Measurements from ENCODE around the gene YTHDF2.

Gene YTHDF2

DNA sequence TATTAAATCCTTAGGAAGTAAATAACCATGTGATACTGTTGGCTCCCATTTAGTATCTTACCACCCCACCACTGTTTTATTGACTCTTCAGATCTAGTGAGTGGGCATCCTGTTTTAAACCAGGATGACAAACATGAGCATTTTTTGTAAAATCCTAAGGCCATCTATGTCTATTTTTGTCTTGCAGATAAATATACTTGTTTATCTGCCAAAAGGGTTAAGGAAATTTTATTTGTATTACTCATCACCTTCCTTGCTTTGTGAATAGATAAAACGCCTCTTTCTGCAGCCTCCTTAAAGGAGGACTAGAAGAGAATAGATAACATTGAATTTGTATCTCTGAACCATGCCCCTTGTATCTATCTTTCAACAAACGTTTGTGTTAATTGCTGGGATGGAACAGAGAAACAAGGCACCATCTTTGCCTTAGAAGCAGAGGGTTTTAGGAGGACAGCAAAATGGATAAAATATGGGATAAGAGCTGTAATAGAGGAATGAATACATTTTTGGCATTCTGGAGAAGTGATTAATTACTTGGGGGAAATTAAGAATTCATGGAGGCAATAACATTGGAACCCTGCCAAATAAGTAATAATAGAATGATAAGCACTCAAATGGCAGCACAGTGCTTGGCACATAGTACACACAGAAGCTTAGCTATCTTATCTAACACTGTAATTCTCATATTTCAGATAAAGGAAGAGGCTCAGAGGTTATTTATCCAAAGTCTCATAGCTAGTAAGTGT, 14.7 kb downstream of the YTHDF2 start:
- peak overlapping the region; percentile 15 for H3K27ac ChIP-seq (ENCODE audit: poor library complexity, severe bottlenecking)
- H3K4me3 ChIP-seq (ENCODE audit: severe bottlenecking), result no peak overlapping the region
- no peaks in the 10 kb centered on the region for H3K9me3 ChIP-seq (ENCODE audit: severe bottlenecking)
- no peaks in the 10 kb centered on the region for H3K27me3 ChIP-seq (ENCODE audit: insufficient read depth, poor library complexity, severe bottlenecking)
- peaks cover 69% of the 10 kb centered on the region for H3K36me3 ChIP-seq (ENCODE audit: low read depth)
- peaks cover 31% of the 10 kb centered on the region for H3K4me1 ChIP-seq (ENCODE audit: insufficient read depth, poor library complexity, severe bottlenecking)
- no peak for DNase-seq (ENCODE audit: low spot score)
- TF ChIP-seq, protein P1, sequence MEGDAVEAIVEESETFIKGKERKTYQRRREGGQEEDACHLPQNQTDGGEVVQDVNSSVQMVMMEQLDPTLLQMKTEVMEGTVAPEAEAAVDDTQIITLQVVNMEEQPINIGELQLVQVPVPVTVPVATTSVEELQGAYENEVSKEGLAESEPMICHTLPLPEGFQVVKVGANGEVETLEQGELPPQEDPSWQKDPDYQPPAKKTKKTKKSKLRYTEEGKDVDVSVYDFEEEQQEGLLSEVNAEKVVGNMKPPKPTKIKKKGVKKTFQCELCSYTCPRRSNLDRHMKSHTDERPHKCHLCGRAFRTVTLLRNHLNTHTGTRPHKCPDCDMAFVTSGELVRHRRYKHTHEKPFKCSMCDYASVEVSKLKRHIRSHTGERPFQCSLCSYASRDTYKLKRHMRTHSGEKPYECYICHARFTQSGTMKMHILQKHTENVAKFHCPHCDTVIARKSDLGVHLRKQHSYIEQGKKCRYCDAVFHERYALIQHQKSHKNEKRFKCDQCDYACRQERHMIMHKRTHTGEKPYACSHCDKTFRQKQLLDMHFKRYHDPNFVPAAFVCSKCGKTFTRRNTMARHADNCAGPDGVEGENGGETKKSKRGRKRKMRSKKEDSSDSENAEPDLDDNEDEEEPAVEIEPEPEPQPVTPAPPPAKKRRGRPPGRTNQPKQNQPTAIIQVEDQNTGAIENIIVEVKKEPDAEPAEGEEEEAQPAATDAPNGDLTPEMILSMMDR (IDR thresholded peaks at IDR 0.05; ENCODE audit: poor library complexity, severe bottlenecking), result no peak
- ATAC-seq (ENCODE audit: low read depth), result 0 out of 3 replicates have a peak, but pooled peaks have one; percentile 23

DNA sequence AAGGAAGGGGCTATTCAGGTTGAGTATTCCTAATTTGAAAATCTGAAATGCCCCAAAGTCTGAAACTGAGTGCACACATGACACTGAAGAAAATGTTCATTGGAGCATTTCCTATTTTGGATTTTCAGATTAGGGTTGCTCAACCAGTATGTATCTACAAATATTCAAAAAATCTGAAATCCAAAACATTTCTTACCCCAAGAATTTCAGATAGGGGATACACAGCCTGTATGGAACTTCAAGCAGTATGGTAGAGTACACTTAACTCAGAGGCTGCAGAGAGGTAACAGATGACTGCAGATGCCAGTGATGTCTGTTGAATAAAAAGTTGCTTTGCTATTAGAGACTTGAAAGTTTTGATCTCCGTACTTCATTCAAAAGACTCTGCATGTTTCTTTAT, 19.0 kb downstream of the YTHDF2 start:
- H3K27ac ChIP-seq (ENCODE audit: poor library complexity, severe bottlenecking), result no peak overlapping the region
- no peak for ATAC-seq (ENCODE audit: low read depth)
- no peaks in the 10 kb centered on the region for H3K9me3 ChIP-seq (ENCODE audit: severe bottlenecking)
- H3K36me3 ChIP-seq (ENCODE audit: low read depth), result peaks cover 77% of the 10 kb centered on the region
- no peaks in the 10 kb centered on the region for H3K27me3 ChIP-seq (ENCODE audit: insufficient read depth, poor library complexity, severe bottlenecking)
- no peak for DNase-seq (ENCODE audit: low spot score)
- peaks cover 14% of the 10 kb centered on the region for H3K4me1 ChIP-seq (ENCODE audit: insufficient read depth, poor library complexity, severe bottlenecking)
- H3K4me3 ChIP-seq (ENCODE audit: severe bottlenecking), result no peak overlapping the region
- TF ChIP-seq, protein P1 (IDR thresholded peaks at IDR 0.05; ENCODE audit: poor library complexity, severe bottlenecking), result no peak

DNA sequence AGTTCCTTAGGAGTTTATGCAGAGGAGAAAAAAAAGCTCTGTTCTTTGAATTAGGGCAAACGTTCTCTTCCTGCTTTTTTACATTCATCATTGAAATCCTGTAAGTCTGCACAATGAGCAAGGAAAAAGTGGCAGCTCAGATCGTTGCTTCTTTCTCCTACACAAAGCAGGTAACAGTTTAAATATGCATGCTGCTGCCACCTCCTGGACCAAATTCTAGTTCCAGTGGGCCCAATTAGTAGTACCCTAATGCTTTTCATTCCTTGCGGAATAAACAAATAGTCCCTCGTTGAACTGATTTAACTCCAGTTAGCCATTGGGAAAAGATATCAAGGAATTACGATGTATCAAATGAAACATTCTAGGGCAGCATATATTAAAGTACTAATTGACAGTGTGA, 20.1 kb downstream of the YTHDF2 start:
- ATAC-seq (ENCODE audit: low read depth) (no peak), DNase-seq (ENCODE audit: low spot score) (no peak)
- H3K27ac ChIP-seq (ENCODE audit: poor library complexity, severe bottlenecking), result no peak overlapping the region
- no peaks in the 10 kb centered on the region for H3K9me3 ChIP-seq (ENCODE audit: severe bottlenecking)
- H3K4me1 ChIP-seq (ENCODE audit: insufficient read depth, poor library complexity, severe bottlenecking), result peaks cover 3% of the 10 kb centered on the region
- TF ChIP-seq, protein P1 (IDR thresholded peaks at IDR 0.05; ENCODE audit: poor library complexity, severe bottlenecking), result peak; percentile 26
- H3K27me3 ChIP-seq (ENCODE audit: insufficient read depth, poor library complexity, severe bottlenecking), result no peaks in the 10 kb centered on the region
- H3K4me3 ChIP-seq (ENCODE audit: severe bottlenecking), result no peak overlapping the region
- peaks cover 77% of the 10 kb centered on the region for H3K36me3 ChIP-seq (ENCODE audit: low read depth)

DNA sequence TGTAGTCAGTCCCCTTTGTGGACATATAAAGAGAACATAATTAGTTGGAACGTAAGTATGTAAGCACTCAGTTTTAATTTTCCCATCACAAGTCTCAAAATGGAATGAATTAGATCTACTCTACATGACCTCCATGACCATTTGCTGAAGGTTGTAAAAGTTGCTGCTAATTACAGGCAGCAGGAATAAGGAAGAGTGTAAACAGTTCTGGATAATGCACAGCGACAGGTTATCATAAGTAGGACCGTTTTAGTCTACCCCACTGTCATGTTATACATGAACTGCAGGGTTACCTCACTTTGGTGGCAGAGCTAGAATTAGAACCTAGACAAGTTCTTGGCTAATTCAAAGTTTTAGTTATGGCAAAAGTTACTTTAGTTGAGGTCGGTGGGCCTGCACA, 21.7 kb downstream of the YTHDF2 start:
- Histone ChIP-seq H3K4me3 (ENCODE audit: severe bottlenecking) (no peak overlapping the region), H3K27ac (ENCODE audit: poor library complexity, severe bottlenecking) (no peak overlapping the region), H3K36me3 (ENCODE audit: low read depth) (peaks cover 79% of the 10 kb centered on the region), H3K27me3 (ENCODE audit: insufficient read depth, poor library complexity, severe bottlenecking) (no peaks in the 10 kb centered on the region), H3K9me3 (ENCODE audit: severe bottlenecking) (no peaks in the 10 kb centered on the region), H3K4me1 (ENCODE audit: insufficient read depth, poor library complexity, severe bottlenecking) (peaks cover 6% of the 10 kb centered on the region)
- ATAC-seq (ENCODE audit: low read depth) (no peak), DNase-seq (ENCODE audit: low spot score) (no peak)
- TF ChIP-seq, protein P1 (IDR thresholded peaks at IDR 0.05; ENCODE audit: poor library complexity, severe bottlenecking), result no peak

DNA sequence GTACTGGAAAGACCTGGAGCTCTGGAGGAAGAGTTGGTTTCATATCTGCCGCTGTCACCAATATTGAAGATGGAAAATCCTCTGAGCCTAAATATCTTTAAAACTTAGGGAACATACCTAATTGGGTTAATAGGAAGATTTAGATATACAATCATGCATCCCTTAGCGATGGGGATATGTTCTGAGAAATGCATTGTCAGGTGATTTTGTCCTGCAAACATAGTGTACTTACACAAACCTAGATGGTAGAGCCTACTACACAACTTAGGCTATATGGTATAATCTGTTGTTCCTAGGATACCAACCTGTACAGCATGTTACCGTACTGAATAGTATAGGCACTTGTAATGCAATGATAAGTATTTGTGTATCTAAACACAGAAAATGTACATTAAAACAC, 22.5 kb downstream of the YTHDF2 start:
- Histone ChIP-seq H3K27me3 (ENCODE audit: insufficient read depth, poor library complexity, severe bottlenecking) (no peaks in the 10 kb centered on the region), H3K36me3 (ENCODE audit: low read depth) (peaks cover 73% of the 10 kb centered on the region)

More for the DNA sequence above, 22.5 kb downstream of the YTHDF2 start:
- TF ChIP-seq, protein P1 (IDR thresholded peaks at IDR 0.05; ENCODE audit: poor library complexity, severe bottlenecking), result no peak
- Histone ChIP-seq H3K27ac (ENCODE audit: poor library complexity, severe bottlenecking) (no peak overlapping the region), H3K4me3 (ENCODE audit: severe bottlenecking) (no peak overlapping the region), H3K4me1 (ENCODE audit: insufficient read depth, poor library complexity, severe bottlenecking) (peaks cover 6% of the 10 kb centered on the region), H3K9me3 (ENCODE audit: severe bottlenecking) (no peaks in the 10 kb centered on the region)
- ATAC-seq (ENCODE audit: low read depth) (no peak), DNase-seq (ENCODE audit: low spot score) (no peak)

Measured in RWPE2 (cell line).